LNCaP clone FGC (cell line): Measurements from ENCODE around the gene URB1.
"Not testable (repeated sequence)": the region's sequence is repeated elsewhere in the genome, so short reads cannot be mapped to it uniquely, and the experiment has no call there.

ENCODE experiments used
- DNase-seq: peaks from one replicate; pipeline ENCODE4 v3.0.0-alpha.2; 2011; ENCODE audit warnings: low read depth
- H3K4me3 ChIP-seq: 2 replicates; pipeline ENCODE4 v1.5.1; 2011; ENCODE audit warnings: mild to moderate bottlenecking, low read depth, low read length, control low read depth
- TF ChIP-seq, protein P1 (sequence below): IDR thresholded peaks from 2 replicates; pipeline ENCODE4 v1.5.1; 2012; ENCODE audit warnings: mild to moderate bottlenecking; ENCODE audit not compliant: control insufficient read depth, insufficient read depth; ENCODE audit errors: extremely low read depth

Gene URB1

DNA sequence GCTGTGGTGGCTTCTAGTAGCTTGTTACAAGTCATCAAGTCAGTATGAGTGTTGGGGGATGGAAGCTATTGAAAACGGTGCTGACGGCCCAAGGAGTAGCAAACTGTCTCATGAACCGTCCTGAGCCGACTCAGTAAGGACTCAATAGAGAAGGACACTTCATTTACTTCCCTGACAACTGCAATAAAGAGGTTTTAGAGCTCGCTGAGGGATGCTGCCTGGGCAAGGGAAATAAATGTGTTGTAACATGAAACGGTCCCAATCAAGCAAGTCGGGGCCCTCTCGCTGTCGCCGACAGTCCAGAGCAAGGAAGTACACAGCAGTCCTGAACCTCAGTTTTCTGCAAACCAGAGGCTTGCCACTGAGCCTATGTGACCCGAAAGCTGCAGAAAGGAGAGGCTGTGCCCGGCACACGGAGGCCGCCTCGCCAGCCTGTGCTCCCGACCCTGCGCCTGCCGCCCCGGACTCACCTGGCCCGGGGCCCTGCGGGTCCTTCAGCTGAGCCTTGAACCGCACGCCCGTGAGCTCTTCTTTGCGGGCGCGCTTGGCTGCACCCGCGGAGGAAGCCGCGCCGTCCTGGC is 423 bp downstream of the URB1 start:
- H3K4me3 ChIP-seq, result peak overlapping the region; percentile 99
- DNase-seq, result no peak
- TF ChIP-seq, protein P1, sequence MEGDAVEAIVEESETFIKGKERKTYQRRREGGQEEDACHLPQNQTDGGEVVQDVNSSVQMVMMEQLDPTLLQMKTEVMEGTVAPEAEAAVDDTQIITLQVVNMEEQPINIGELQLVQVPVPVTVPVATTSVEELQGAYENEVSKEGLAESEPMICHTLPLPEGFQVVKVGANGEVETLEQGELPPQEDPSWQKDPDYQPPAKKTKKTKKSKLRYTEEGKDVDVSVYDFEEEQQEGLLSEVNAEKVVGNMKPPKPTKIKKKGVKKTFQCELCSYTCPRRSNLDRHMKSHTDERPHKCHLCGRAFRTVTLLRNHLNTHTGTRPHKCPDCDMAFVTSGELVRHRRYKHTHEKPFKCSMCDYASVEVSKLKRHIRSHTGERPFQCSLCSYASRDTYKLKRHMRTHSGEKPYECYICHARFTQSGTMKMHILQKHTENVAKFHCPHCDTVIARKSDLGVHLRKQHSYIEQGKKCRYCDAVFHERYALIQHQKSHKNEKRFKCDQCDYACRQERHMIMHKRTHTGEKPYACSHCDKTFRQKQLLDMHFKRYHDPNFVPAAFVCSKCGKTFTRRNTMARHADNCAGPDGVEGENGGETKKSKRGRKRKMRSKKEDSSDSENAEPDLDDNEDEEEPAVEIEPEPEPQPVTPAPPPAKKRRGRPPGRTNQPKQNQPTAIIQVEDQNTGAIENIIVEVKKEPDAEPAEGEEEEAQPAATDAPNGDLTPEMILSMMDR, result no peak

DNA sequence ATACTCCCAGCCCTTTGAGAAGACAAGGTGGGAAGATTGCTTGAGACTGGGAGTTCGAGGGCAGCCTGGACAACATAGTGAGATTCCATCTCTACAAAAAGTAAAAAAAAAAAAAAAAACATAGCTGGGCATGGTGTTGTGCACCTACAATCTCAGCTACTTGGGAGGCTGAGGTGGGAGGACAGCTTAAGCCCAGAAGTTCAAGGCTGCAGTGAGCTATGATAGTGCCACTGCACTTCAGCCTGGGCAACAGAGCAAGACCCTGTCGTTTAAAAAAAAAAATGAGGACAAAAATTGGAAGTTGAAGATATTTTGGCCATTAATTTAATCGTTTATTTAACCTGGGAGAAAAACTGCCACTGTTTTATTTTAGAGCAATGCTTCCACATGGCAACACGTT is 1.1 kb downstream of the URB1 start:
- TF ChIP-seq, protein P1, result no peak
- DNase-seq, result no peak
- H3K4me3 ChIP-seq, result peak overlapping the region; percentile 99

DNA sequence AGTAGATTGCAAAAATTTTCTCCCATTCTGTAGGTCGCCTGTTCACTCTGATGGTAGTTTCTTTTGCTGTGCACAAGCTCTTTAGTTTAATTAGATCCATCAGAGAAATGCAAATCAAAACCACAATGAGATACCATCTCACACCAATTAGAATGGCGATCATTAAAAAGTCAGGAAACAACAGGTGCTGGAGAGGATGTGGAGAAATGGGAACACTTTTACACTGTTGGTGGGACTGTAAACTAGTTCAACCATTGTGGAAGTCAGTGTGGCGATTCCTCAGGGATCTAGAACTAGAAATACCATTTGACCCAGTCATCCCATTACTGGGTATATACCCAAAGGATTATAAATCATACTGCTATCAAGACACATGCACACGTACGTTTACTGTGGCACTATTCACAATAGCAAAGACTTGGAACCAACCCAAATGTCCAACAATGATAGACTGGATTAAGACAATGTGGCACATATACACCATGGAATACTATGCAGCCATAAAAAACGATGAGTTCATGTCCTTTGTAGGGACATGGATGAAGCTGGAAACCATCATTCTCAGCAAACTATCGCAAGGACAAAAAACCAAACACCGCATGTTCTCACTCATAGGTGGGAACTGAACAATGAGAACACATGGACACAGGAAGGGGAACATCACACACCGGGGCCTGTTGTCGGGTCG is 2.1 kb downstream of the URB1 start:
- not testable (repeated sequence) for H3K4me3 ChIP-seq, DNase-seq

DNA sequence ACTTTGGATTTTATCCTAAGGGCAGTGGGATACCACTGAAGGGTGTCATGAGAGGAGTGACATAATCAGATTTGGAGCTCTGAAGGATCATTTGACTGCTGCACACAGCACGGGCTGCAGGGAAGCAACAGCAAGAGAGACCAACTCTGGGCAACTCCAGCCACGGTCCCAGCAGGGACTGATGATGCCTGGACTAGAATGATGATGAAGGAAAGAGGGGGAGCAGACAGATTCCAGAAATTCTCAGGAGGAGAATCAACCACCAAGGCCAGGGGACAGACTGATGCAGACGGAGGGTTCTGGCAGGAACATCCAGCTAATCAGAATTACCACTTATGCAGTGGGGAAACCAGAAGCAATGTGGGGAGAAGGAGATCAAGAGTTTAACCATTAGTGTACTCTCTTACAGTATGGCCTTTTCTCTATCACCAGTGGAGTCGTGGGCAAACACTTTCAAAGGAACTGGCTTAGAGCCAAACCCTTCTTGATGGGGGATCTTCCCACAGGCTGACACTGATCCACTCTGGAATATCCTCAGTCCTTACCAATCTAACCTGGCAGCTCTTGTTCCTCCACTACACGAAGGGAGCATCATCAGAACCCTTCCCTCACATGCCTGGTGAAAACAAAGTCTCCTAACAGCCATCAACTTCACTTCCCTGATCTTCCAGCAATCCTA is 3.3 kb downstream of the URB1 start:
- TF ChIP-seq, protein P1, result no peak
- DNase-seq, result no peak
- H3K4me3 ChIP-seq, result no peak overlapping the region

DNA sequence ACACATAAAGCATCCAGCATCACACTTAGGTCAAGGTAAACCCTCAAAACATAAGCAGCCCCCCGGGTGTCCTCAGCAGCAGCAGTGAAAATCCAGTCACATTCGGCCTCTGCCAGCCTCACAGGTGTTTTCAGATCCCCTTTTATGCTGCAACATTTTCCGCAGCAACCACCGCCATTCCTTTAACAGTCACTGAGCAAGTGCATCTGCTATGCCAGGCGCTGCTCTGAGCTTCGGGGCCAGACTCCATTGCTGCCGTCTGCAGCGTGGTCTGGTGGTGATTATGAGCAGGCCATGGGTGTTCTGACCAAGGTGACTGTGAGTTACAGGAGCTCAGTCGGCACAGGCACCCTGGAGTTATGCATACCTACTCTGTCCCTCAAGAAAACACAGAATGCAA is 4.5 kb downstream of the URB1 start:
- TF ChIP-seq, protein P1, result no peak
- no peak for DNase-seq
- H3K4me3 ChIP-seq, result no peak overlapping the region

DNA sequence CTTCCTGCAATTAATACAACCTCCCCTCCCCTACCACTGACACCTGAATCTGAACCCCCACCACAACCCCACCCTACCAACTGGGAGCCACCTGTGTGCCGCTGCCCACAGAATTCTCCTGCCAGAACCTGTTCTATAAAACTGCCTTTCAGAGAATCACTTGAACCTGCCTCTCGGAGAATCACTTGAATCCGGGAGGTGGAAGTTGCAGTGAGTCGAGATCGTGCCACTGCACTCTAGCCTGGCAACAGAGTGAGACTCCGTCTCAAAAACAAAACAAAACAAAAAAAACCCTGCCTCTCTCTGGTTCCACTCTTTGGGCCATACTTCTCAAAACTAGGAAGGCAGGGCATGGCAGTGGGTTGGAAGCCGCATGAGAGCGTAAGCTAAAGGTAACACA is 5.7 kb downstream of the URB1 start:
- TF ChIP-seq, protein P1, result no peak
- DNase-seq, result no peak
- H3K4me3 ChIP-seq, result no peak overlapping the region

DNA sequence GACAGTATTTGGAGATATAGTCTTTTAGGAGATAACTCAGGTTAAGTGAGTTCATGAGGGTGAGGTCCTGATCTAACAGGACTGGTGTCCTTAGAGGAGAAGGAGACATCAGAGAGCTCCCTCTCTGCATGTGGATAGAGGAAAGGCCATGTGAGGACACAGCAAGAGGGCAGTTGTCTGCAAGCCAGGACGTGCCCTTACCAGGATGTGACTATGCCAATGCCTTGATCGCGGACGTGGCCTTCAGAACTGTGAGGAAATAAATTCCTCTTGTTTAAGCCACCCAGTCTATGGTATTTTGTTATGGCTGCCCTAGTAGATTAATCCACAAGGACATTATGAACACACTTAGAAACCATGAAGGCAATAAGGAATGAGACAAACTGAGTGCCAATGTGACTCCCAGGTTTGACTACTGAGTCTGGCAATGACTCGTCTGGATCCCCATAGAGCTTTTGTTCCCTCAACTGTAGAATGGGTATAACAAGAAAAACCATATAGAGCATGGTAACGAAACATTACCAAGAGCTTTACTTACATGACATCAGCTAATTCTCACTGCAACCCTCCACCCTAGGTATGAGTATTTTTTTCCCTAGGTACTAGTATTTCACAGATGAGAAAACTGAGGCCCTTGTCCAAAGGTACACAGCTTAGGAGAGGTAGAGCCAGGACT is 6.5 kb downstream of the URB1 start:
- TF ChIP-seq, protein P1, result no peak
- peak; percentile 44 for DNase-seq
- H3K4me3 ChIP-seq, result no peak overlapping the region
